ENCODE measurements around the gene PKD1L1.
A peak's percentile ranks its signal among the peaks of the same experiment; 100 is the strongest.
"Not testable (repeated sequence)": the region's sequence is repeated elsewhere in the genome, so short reads cannot be mapped to it uniquely, and the experiment has no call there.

PKD1L1 gene, protein sequence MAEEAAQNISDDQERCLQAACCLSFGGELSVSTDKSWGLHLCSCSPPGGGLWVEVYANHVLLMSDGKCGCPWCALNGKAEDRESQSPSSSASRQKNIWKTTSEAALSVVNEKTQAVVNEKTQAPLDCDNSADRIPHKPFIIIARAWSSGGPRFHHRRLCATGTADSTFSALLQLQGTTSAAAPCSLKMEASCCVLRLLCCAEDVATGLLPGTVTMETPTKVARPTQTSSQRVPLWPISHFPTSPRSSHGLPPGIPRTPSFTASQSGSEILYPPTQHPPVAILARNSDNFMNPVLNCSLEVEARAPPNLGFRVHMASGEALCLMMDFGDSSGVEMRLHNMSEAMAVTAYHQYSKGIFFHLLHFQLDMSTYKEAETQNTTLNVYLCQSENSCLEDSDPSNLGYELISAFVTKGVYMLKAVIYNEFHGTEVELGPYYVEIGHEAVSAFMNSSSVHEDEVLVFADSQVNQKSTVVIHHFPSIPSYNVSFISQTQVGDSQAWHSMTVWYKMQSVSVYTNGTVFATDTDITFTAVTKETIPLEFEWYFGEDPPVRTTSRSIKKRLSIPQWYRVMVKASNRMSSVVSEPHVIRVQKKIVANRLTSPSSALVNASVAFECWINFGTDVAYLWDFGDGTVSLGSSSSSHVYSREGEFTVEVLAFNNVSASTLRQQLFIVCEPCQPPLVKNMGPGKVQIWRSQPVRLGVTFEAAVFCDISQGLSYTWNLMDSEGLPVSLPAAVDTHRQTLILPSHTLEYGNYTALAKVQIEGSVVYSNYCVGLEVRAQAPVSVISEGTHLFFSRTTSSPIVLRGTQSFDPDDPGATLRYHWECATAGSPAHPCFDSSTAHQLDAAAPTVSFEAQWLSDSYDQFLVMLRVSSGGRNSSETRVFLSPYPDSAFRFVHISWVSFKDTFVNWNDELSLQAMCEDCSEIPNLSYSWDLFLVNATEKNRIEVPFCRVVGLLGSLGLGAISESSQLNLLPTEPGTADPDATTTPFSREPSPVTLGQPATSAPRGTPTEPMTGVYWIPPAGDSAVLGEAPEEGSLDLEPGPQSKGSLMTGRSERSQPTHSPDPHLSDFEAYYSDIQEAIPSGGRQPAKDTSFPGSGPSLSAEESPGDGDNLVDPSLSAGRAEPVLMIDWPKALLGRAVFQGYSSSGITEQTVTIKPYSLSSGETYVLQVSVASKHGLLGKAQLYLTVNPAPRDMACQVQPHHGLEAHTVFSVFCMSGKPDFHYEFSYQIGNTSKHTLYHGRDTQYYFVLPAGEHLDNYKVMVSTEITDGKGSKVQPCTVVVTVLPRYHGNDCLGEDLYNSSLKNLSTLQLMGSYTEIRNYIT (N-terminal part only)

DNA sequence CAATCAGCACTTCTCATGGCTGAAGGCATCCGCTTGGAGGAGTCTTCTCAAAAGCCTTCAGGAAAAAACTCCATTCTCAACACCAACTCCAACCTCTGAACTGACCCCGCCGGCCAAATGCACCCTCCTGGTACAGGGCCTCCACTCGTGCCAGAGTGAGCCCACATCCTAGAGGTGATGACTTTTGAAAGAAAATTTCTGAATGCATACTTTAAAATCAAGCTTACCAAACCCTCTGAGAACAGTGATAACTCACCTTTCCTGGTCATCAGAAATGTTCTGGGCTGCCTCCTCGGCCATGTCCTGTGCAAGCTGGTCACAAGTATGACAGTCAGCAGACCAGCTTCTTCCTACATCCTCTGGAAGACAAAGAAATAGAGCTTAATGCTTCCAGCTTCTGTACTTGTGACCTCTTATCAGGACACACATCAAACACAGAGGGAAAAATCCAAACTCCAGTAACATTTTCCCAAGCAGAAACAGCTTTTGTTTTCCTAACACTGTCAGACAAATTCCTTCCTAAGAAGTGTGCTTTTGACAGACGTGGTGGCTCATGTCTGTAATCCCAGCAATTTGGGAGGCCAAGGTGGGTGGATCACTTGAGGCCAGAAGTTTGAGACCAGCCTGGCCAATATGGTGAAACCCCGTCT, at the start of gene PKD1L1:
Gene PKD1L1, minus strand, starts transcription at position 326 of the 650 bp plus-strand sequence. Its CDS starts 26 bp downstream, at position 300.
- DNase-seq (ENCODE audit: low read depth), result no peak

DNA sequence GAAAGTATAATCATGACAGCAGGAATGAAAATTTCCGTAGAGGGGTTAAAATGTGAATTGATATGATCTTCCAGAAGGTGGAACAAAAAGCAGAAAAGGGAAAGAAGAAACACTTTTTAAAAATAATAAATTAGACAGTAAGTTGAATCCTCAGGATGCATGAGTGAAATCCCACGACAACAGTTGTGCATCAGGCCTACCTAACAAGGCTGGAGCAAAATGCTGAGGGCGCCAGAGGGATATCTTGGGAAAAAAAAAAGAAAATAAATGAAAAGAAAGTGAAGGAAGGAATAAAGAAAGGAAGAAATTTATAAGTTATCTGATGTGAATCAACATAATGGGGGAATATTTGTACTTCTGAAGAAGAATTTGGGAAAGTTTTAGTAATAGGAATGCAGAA, 44.2 kb upstream of the PKD1L1 start:
- DNase-seq (ENCODE audit: low read depth), result no peak

DNA sequence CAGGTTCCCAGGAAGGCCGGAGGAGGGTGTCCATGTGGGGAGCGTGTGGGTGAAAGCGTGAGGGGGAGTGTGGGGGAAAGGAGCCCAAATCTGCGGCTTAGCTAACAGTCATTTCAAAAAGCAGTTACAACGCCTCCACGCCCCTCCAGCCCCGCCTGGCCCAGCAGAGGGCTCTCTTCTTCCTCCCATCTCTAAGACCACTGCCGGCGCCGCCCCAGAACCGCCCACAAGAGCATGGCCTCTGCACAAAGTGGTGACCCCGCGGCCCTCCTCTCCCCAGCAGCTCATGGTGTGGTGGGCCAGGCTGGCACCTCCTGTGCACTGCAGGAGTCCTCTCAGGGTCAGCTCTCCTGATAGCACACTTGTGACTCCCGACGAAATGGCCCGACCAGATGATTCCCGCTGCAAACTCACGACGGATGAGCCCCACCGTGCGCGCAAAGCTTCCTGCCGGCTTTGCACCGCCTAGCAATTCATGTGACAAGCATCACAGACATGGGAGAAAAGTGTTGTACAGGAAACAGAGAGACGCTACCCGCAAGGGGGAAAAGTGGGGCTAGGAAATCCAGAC, 43.6 kb upstream of the PKD1L1 start:
- peak; percentile 64 for DNase-seq (ENCODE audit: low read depth)

DNA sequence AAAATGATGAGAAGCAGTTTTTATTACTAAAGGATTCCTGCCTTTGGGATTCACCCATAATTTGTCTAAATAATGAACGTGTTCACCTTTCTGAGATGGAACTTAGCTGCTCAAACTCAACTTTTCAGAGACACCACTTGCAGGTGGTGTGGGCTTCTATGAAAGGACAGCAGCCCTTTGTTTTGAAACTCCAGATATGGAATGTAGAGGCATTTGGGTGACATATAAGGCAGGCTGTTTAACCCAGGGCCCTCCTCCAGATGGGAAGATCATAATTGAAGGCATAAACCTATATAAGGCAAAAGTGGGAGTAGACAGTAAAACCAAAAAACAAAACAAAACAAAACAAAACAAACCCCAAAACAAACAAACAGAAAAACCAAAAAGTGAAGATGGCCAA, 43.0 kb upstream of the PKD1L1 start:
- no peak for DNase-seq (ENCODE audit: low read depth)

DNA sequence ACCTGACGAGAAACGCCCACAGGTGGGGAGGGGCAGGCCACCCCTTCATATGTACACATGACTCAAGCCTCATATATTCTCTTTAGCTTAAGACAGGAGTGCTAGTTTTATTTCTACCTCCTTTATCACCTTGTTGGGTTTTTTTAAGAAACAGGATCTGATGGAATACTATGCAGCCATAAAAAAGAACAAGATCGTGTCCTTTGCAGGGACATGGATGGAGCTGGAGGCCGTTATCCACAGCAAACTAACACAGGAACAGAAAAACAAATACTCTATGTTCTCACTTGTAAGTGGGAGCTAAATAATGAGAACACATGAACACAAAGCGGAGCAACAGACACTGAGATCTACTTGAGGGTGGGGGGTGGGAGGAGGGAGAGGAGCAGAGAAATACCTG, 42.3 kb upstream of the PKD1L1 start:
- DNase-seq (ENCODE audit: low read depth), result no peak

DNA sequence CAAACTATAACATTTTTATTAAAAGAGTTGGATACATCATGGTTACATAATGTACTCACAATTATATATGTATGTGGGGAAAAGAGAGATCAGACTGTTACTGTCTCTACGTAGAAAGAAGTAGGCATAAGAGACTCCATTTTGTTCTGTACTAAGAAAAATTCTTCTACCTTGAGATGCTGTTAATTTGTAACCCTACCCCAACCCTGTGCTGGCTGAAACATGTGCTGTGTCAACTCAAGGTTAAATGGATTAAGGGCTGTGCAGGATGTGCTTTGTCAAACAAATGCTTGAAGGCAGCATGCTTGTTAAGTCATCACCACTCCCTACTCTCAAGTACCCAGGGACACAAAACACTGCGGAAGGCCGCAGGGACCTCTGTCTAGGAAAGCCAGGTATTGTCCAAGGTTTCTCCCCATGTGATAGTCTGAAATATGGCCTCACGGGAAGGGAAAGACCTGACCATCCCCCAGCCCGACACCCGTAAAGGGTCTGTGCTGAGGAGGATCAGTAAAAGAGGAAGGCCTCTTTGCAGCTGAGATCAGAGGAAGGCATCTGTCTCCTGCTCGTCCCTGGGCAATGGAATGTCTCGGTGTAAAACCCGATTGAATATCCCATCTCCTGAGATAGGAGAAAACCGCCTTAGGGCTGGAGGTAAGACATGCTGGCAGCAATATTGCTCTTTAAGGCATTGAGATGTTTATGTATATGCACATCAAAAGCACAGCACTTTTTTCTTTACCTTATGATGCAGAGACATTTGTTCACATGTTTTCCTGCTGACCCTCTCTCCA, 41.5 kb upstream of the PKD1L1 start:
- DNase-seq (ENCODE audit: low read depth), result not testable (repeated sequence)

DNA sequence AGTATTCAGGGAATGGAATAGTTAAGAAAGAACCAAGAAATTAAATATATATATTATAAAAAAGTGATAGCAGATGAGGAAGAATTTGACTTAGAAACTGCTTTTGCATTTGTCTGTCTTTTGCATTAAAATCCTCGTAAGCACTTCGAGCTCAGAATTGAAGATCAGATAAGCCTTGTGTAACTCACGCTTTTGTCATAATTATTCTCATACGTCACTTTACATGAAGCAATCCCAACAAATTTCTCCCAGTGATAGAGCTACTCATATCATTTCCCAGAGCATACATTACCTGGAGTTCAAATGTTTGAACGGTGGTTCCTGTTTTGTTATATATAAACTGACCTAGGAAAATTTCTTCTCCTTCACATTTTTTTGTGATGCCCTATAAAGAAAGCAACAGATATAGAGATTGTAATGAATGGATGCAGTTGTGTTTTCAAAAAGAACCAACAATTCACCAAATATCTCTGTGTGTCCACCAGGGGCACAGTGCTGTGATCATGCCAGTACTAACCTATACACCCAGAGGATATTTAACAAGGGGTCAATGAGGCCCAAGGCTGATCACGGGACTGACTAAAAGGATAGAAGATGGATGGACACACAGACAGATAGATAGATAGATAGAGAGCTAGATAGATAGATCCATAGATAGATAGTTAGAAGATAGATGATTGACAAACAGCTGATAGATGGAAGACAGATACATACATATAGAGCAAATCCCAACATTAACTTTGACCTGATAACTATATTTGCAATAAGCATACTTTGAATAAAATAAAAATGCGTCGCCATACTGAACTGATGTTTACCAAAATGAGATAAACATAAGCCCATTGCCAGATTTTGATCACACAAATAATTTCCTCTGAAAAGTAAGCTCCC, 40.5 kb upstream of the PKD1L1 start:
- no peak for DNase-seq (ENCODE audit: low read depth)

DNA sequence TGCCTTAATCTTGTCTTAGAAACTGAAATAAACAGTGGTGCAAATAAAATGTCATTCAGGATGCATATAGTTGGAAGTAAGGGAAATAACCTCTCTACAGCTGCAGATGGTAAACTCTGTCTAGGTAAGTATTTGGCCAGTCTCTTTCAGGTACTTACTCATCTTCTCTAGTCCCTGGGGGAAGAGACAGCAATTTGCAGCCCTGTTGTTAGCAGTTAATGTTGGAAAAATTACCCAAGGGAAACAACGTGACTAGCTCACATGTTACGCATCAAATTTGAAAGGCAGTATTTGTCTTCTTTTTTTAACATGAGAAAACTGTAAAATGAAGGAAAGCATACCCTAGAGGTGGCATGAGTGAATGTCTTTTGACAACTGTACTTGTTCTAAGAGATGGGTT, 34.3 kb upstream of the PKD1L1 start:
- no peak for DNase-seq (ENCODE audit: low read depth)

DNA sequence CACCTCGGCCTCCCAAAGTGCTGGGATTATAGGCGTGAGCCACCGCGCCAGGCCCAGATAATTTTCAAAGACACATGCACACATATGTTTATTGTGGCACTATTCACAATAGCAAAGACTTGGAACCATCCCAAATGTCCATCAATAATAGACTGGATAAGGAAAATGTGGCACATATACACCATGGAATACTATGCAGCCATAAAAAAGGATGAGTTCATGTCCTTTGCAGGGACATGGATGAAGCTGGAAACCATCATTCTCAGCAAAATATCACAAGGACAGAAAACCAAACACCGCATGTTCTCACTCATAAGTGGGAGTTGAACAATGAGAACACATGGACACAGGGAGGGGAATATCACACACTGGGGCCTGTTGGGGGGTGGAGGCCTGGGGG, 32.4 kb upstream of the PKD1L1 start:
- not testable (repeated sequence) for DNase-seq (ENCODE audit: low read depth)

DNA sequence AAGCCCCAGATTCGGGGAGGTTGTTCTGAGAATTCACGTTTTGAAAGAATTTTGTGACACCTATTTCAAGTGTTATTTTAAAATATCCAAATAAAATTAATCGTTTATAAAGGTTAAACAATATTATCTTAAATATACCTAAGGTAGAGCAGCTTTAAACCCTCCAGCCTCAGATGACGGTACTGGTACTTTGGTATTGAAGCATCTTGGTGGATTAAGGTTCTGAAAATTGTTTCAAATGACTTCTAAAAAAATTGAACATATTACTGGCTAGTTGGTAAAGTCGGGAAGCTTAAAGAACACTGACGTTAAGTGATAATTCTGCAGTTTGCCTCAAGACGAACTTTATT, 31.5 kb upstream of the PKD1L1 start:
- DNase-seq (ENCODE audit: low read depth), result no peak

DNA sequence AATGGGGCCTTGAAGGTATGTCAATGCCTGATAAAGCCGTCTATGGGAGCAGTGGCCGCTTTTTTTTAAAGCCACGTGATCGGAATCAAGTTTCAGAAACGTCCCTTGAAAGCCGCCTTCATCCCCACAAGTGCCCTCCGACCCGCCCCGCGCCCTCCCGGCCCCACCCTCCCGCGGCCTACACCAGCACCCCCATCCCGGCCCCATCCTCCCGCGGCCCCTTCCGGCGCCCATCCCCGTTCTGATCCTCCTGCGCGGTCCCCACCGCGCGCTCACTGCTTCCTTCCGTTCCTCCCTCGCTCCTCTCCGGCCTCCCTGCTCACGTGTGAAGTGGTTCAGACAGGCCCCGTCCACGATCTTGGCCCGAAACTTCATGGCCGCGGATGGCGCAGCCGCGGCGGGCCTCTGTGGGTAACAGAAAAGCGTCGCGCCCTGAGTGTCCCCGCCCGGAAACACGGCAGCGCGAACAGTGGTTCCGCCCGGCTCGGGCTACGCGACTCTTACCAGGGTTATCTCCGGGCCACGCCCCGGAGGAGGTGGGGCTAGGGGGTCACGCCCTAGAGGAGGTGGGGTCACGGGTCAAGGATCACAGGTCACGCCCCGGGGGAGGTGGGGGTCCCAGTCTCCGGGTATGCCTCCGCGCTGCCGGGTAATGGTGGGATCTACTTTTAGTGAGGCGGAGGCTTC, 31.0 kb upstream of the PKD1L1 start, which contains the start of gene HUS1:
Gene HUS1, minus strand, starts transcription at position 471 of the 687 bp plus-strand sequence. Its CDS starts 96 bp downstream, at position 375.
- peak; percentile 78 for DNase-seq (ENCODE audit: low read depth)

DNA sequence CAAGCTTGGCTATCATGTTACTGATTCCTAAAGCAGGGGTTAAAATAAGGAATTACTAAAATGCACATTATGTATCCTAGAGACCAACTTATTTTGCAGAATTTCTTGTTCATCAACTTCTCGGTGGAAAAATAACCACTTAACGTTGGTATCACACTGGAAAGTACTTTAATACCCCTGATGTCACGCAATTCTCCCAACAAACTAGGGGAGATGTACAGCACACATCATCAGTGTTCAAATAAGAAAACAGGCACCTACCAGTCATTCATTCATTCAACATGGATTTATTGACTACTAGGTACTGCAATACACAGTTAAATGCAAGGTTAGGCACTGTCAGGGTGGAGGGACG, 30.5 kb upstream of the PKD1L1 start:
- no peak for DNase-seq (ENCODE audit: low read depth)

DNA sequence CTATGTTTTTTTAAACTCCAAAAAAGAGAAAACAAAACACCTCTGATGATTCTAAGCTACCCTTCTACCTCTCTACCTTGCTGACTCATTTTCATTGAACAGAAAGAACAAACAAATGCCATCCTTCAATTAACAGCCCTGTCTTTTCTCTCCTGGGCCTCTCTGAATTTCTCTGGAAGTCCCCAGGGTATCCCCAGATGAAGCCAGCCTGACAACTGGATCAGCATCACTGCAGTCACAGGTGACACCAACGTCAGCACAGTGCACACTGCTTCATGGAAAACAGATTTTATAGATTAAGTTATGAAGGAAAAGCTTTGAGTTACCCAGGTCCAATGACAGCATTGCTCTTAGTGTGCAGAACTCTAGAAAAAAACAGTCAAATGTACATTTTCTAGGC, 25.5 kb upstream of the PKD1L1 start:
- DNase-seq (ENCODE audit: low read depth), result no peak

DNA sequence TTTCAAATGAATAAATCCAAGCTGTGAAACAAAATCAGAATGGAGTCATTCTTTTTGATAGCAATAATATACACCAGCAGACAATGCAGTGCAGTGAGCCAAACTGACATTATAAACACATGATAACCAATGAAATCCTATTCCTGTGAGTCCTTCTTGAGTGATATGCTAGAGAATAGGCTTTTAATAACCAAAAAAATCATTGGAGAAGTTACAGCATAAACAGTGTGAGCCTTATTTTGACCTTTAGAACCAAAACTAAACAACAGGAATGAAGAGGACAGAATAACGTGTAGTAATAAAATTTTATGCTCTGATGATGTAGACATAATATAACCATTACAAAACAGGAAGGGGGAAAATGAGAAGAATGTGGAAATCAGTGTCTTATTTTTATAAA, 22.5 kb upstream of the PKD1L1 start:
- DNase-seq (ENCODE audit: low read depth), result no peak

DNA sequence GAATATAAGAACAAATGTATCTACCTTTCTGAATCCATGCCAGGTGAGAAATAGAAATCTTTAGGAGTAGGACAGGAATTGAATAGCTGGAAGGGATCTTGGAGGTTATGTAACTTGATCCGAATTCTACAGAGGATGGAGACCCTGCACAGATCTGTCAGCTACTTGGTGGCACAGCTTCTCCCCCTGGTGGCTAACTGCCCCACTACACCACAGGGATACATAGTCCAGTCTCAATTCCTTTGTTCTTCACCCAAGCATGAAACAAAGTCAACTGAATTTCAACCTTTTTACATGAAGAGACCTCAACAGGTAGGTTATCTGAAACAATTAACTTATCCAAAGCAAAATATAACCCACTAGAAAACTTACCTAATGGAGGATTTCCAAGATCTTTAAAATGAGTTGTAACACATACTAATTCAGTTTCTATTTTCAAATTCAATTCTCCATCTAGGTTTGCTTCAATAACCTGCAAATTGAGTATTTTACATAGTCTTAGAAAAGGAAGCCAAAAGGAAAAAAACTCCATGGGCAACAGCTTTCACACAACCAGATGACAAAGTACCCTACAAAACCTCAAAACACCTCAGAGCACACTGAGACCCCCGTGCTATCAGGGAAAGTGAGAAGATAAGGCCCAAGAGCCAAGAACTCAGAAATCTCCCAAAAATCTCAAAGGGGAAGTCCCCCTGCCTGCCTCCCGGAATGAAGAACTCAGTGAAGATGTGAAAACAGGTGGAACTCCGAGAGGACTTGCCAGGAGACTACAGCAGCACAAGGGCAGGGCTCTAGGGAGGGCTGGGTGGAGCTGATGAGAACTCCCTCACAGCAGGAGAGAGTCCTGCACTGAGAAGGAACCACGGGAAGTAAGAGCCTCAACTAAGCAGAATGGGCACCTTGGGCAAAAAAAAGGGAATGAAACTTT, 20.8 kb upstream of the PKD1L1 start:
- no peak for DNase-seq (ENCODE audit: low read depth)

DNA sequence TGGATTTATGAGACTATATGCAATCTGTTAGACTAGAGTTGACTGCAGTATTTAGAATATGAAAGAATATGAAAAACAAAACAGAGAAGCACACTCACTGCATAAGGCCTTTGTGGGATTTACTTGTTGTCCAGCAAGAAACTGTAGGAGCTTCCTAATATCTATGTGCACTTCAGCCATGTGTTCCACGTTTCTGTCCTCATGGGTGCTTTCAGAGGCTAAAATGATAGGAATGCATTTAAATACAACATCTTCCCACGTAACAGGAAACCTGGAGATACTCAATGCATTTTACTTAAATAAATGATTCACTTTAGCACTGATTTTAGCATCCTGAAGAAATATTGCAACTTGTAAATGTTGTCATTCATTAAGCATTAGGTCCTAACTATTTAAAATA, 19.4 kb upstream of the PKD1L1 start:
- DNase-seq (ENCODE audit: low read depth), result no peak

DNA sequence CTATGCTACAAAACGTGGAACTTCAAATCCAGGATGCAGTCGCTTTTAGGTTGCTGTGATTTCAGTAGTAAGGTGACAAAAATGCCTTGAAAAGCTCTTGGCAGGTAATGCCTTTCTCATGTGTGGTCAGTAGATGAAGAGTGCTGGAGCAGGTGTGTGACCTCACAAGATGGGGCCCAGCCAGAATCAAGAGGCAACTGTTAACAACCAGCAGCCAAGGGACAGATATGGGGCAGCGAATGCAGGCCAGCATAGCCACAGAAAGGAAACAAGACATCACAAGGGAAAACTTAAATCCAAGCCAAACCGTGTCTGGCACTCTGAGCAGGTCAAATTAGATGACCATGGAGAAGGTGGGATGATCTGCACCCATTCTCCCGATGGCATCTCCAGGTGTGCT, 18.9 kb upstream of the PKD1L1 start:
- DNase-seq (ENCODE audit: low read depth), result no peak

DNA sequence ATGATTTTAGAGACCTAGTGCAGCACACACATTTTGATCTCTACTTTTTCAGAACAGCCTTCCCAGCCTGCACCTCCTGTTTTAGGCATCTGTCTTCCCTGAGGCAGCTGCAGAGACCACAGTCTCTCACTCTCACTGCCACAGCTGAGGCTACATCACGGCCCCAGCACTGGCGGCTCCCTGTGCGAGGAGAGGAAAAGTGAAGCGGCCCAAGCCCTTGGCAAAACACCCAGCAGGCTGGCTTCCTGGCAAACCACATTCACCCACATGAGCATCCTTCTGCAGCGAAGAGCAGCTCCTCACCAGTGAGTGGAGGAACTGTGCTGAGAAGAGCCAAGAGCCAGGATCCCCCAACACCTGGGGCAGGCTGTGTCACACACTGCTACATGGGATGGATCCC, 17.2 kb upstream of the PKD1L1 start:
- no peak for DNase-seq (ENCODE audit: low read depth)
